ENCODE data around the gene CBR1. TPM values are rescaled to one million over a fixed set of nuclear protein-coding genes. Genes with fewer than 3 reads are reported as not detected.
A peak's percentile ranks its signal among the peaks of the same experiment; 100 is the strongest.

Gene CBR1
- polyA plus RNA-seq, 3 donors = 36.9 to 114 (median 100) TPM

GRCh38 chr21:36113647-36114428 lies 44.0 kb downstream of the CBR1 start:
- H3K27ac ChIP-seq (ENCODE audit: low read depth in 1 of 2, low read length in 2 of 2) = no peak overlapping the region
- H3K27ac Mint-ChIP-seq = peak overlapping the region in 3 of 7 donors; percentile 10 to 66 (median 24)
- WGBS (ENCODE audit: insufficient coverage) = 60% methylated on average over 7 of the region's 17 CpGs

More at GRCh38 chr21:36113647-36114428, 44.0 kb downstream of the CBR1 start:
- peak overlapping the region in 1 of 2 donors; percentile 89 for H3K4me3 Mint-ChIP-seq
- no peak for DNase-seq
- TF ChIP-seq CTCF (IDR thresholded peaks at IDR 0.05) = no peak
- H3K4me2 ChIP-seq (replicated peaks; ENCODE audit: extremely low read depth, low read length, poor library complexity, severe bottlenecking) = peak overlapping the region; percentile 63
- no peaks in the 10 kb centered on the region for H3K79me2 ChIP-seq (ENCODE audit: insufficient read depth, low read length)
- H3K27me3 ChIP-seq (ENCODE audit: control insufficient read depth in 2 of 2, insufficient read depth in 2 of 2, low read length in 2 of 2) = no peaks in the 10 kb centered on the region
- H3K4me1 ChIP-seq (ENCODE audit: control insufficient read depth in 1 of 2, insufficient read depth in 2 of 2, low read length in 2 of 2) = peaks cover 10 to 20% of the 10 kb centered on the region in 2 donors
- peaks cover 0 to 6% (median 1%) of the 10 kb centered on the region in 3 donors for H3K27me3 Mint-ChIP-seq (ENCODE audit: low read depth in 3 of 3)
- no peaks in the 10 kb centered on the region for H3K9me3 ChIP-seq (replicated peaks in 1 of 2; ENCODE audit: control insufficient read depth in 1 of 2, insufficient read depth in 1 of 2, low read length in 2 of 2)
- H3K4me1 Mint-ChIP-seq = peaks cover 15% of the 10 kb centered on the region
- H4K20me1 ChIP-seq (ENCODE audit: insufficient read depth, low read length) = no peaks in the 10 kb centered on the region
- H2AFZ ChIP-seq (ENCODE audit: insufficient read depth, low read depth, low read length, poor library complexity, severe bottlenecking) = peak overlapping the region; percentile 82
- peak overlapping the region; percentile 8 to 57 (median 17) for H3K4me3 ChIP-seq (replicated peaks in 1 of 3; ENCODE audit: low read depth in 2 of 3, low read length in 3 of 3)
- no peaks in the 10 kb centered on the region for H3K36me3 ChIP-seq (replicated peaks in 1 of 2; ENCODE audit: control insufficient read depth in 1 of 2, insufficient read depth in 2 of 2, low read length in 2 of 2)
- H3K36me3 Mint-ChIP-seq = no peaks in the 10 kb centered on the region
- no peak overlapping the region for H3K9ac ChIP-seq (ENCODE audit: insufficient read depth, low read length, poor library complexity, severe bottlenecking)
- H3K9me3 Mint-ChIP-seq = peaks cover 0 to 5% (median 0%) of the 10 kb centered on the region in 7 donors
- intact Hi-C loops (cut with micrococcal nuclease) = loop anchor here (5.0 to 10.0 kb wide), 2 partner anchors 49 to 52 kb away; partner anchors contain the start of gene SETD4 (in 2 of the 2)
